HG03442 (cell line): ENCODE data around the gene XIRP1.

Experiments used
- ATAC-seq: cut with Tn5 transposase; IDR thresholded peaks from one replicate; pipeline ENCODE4 v1.9.1; 2021; ENCODE audit warnings: mild to moderate bottlenecking, moderate library complexity; ENCODE audit not compliant: unreplicated experiment

Gene XIRP1

GRCh38 chr3:39188271-39189149 is 3.9 kb downstream of the XIRP1 start:
- no peak for ATAC-seq

GRCh38 chr3:39187372-39188155 is 4.8 kb downstream of the XIRP1 start:
- ATAC-seq = no peak

GRCh38 chr3:39186692-39187151 is 5.7 kb downstream of the XIRP1 start:
- no peak for ATAC-seq

DNA sequence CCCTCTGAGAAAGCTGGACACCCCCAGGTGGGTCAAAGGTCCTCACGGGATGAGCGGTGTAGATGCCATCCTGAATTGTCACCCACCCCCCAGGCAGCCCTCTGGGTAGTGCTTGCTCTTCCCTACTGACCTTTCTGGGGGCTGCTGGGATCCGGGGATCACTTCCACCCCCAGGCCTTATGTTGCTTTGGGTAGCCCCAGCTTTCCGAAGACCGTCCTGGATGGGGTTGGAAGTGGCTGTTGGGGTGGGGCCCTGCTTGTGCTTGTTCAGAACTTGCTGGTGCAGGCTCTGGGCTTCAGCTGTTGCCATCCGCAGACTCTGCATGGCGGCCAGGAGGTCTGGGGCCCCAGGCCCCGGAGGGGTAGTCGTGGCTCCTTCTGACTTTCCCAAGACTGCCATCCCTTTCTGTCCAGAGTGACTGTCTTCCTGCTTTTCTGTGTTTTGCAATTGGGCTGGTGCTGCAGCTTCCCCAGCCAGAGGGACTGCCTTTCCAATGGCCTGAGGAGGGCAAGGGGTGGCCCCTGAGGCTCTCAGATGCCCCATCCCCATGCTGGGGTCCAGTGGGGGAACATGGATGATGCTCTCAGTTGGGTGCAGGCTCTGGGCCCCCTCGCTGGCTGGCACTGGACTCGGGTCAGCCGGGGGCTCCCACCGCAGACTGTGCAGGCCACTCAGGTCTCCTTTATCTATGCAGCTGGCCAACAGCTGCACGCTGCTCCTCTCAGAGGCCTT is 6.3 kb downstream of the XIRP1 start:
- ATAC-seq = no peak

GRCh38 chr3:39185326-39185958 is 7.0 kb downstream of the XIRP1 start:
- no peak for ATAC-seq

DNA sequence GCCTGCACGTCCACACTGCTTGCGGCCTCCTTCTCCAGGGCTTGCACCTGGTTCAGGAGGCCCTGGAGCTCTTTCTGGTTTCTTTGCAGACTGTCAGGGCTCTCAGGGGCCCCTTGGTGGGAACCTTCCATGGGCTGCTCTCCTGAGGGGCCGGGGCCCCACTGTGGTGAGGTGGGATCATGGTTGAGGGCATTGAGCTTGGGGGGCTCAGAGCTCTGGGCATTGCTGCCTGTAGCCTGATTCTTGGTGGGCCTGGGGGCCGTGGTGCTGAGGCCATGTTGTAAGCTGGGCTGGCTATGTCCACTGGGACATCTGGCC is 7.5 kb downstream of the XIRP1 start:
- ATAC-seq = no peak

DNA sequence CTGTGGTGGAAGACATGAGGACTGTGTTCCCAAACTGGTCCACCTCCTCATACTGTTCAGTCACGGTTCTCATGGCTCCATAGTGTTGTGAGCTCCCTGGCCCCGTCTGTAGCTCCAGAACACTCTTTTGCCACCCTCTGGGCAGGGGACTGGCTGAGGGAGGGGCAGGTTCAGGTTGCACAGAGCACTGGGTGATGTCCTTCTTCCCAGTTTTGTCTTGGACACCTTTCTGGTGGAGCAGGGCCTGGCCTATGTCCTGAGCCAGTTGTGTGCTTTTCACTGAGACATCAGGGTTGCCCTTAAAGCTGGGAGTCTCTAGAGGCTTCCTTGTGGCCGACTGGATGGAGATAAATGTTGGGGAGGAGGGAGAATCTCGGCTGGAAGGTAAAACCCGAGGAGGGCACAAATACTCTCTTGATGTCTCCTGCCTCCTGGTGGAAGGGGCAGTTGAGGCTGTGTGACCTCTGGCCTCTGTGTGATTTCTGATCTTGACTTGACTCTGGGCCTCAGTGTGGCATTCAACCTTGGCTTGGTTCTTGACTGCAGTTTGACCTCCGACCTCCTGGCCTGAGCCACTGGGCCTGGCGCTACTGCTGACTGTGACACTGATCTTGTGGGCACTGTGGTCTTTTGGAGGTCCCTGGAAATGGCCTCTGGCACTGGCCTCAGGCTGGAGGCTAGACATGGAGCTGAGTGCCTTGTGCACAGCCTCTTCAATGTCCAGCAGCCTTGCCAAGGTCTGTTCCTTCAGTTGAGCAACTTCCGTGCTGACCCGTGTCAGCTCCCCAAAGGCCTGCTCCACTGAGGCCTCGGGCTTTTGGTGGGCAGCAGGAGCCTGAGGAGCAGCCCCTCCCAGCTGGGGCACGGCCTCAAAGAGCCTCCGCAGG is 8.1 kb downstream of the XIRP1 start:
- ATAC-seq = no peak

GRCh38 chr3:39183211-39184080 is 8.9 kb downstream of the XIRP1 start:
- ATAC-seq = no peak

- no peak for ATAC-seq
Observed at GRCh38 chr3:39181408-39182335, 10.7 kb downstream of the XIRP1 start.

GRCh38 chr3:39180546-39181346 is 11.6 kb downstream of the XIRP1 start:
- peak; percentile 95 for ATAC-seq

DNA sequence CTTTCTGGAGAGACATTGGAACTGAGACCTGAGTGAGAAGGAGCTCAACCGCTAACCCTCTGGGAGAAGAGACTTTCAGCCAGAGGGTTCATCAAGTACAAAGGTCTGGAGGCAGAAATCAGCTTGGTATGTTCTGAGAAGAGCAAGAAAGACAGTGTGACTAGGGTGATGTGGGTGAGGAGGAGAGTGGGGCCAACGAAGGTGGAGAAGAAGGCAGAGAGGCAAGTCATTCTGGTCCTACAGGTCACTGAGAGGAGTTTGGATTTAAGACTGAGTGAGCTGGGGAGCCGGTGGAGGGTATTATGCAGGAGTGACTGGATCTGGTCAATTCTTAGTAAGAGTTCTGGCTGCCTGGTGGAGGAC is 12.2 kb downstream of the XIRP1 start:
- no peak for ATAC-seq

GRCh38 chr3:39178553-39178952 is 13.8 kb downstream of the XIRP1 start:
- no peak for ATAC-seq

GRCh38 chr3:39177708-39178332 is 14.6 kb downstream of the XIRP1 start:
- no peak for ATAC-seq

DNA sequence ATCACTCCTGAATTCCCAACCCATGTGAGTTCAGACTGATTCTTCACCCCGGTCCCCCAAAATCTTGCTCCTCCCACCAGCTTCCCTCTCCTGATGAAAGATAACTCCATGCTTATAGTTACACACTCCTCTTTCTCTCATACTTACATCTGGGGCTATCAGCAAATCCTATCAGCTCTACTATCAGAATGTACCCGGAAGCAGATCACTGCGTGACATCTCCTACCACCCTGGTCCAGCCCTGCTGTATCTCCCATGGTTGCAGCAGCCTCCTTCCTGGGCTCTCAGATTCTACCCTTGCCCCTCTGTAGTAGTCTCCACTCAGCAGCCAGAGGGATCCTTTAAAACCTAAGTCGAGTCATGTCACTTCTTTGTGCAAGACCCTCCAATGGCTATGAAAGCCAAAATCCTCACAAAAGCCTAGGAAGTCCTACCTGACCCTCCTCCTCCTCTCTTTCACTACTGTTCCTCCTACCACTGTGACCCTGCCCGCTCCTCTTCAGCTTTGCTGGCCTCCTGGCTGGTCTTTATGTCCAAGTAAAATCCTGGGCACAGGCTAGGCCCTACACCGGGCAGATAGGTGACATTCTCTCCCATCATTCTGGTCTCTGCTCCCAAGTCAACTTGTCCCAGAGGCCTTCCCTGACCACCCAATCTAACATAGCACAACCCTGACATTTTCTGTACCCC is 16.2 kb downstream of the XIRP1 start:
- no peak for ATAC-seq

- no peak for ATAC-seq
Observed at GRCh38 chr3:39173318-39174125, 18.9 kb downstream of the XIRP1 start.
